ENCODE results near the gene RGS6. TPM values are rescaled to one million over a fixed set of nuclear protein-coding genes. Genes with fewer than 3 reads are reported as not detected.

RGS6 gene
- total and polyA plus RNA-seq, 2 of the 4 experiments (the other 2 are of a cell fraction), result not detected

DNA sequence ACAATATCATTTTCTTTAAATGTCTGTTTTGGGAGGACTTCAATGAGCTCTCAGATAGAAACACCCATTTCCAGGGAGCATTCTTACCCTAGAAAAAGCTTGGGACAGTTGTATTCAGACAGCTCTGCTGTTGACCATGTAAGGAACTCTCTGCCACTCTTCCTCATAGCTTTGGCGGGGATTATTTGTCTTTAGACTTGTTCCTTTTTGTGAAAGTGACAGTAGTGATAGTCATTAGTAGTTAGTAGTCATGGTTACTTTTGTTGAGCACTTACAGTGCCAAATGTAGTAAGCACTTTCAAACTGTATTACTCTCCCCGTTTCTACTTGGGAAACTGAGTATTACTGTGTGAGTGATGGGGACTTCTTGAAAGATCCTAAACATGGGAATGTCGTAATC, 167.3 kb downstream of the RGS6 start:
- Histone ChIP-seq H3K36me3 (ENCODE audit: control insufficient read depth, insufficient read depth, low read length) (no peaks in the 10 kb centered on the region), H3K9me1 (ENCODE audit: insufficient read depth, low read length) (no peaks in the 10 kb centered on the region), H2BK120ac (ENCODE audit: low read depth, low read length) (no peak overlapping the region), H2BK5ac (ENCODE audit: low read depth, low read length, poor library complexity, severe bottlenecking) (no peak overlapping the region), H3K79me1 (ENCODE audit: low read depth in 1 of 2, low read length in 2 of 2) (no peaks in the 10 kb centered on the region), H3K4me1 (ENCODE audit: control insufficient read depth, insufficient read depth, low read length) (no peaks in the 10 kb centered on the region), H3K56ac (ENCODE audit: extremely low read depth, insufficient read depth, low read length) (no peak overlapping the region), H2BK15ac (ENCODE audit: low read depth, low read length) (no peak overlapping the region), H2BK20ac (ENCODE audit: low read depth, low read length) (no peak overlapping the region), H4K8ac (ENCODE audit: low read depth in 2 of 2, low read length in 2 of 2) (no peak overlapping the region), H3K4me3 (ENCODE audit: insufficient read depth, low read depth, low read length) (no peak overlapping the region), H2AFZ (replicated peaks; ENCODE audit: low read length, poor library complexity) (no peak overlapping the region), H3K9ac (ENCODE audit: low read depth, low read length) (no peak overlapping the region), H2AK9ac (replicated peaks; ENCODE audit: low read depth, low read length, poor library complexity) (no peak overlapping the region), H3K27ac (ENCODE audit: insufficient read depth, low read length) (no peak overlapping the region), H3K27me3 (ENCODE audit: control insufficient read depth, insufficient read depth, low read length) (peaks cover 3% of the 10 kb centered on the region; the same call in 1 of the 2 replicates), H3K23ac (ENCODE audit: low read depth, low read length) (no peak overlapping the region), H3K4me2 (ENCODE audit: low read depth, low read length) (no peak overlapping the region), H3K18ac (ENCODE audit: low read depth, low read length) (no peak overlapping the region), H2AK5ac (ENCODE audit: low read depth, low read length) (no peak overlapping the region), H3K14ac (replicated peaks; ENCODE audit: low read depth, low read length) (no peak overlapping the region), H4K91ac (ENCODE audit: insufficient read depth, low read depth, low read length) (no peak overlapping the region), H3K4ac (ENCODE audit: low read depth, low read length) (no peak overlapping the region), H4K5ac (ENCODE audit: low read depth, low read length) (no peak overlapping the region), H4K20me1 (ENCODE audit: insufficient read depth, low read length) (no peaks in the 10 kb centered on the region), H3K9me3 (ENCODE audit: control insufficient read depth, insufficient read depth, low read length) (no peaks in the 10 kb centered on the region)
- WGBS, 2 experiments (ENCODE audit: extremely low coverage in 2 of 2, insufficient read length in 1 of 2), result 38% methylated on average over 1 of the region's 3 CpGs; no CpG with 5 or more reads in 1 of the 2 experiments
- no peak for DNase-seq
- in situ Hi-C loops (cut with MboI; ENCODE audit: low sequenced_read_pairs), result no loop called here
- no peak for TF ChIP-seq POLR2A (IDR thresholded peaks at IDR 0.05; ENCODE audit: low read depth, low read length)
- TF ChIP-seq NFE2L2 (IDR thresholded peaks at IDR 0.05; ENCODE audit: low read depth, low read length), result no peak
- no peak for TF ChIP-seq MAFK (IDR thresholded peaks at IDR 0.05; ENCODE audit: low read depth, low read length)
- no peak for TF ChIP-seq BHLHE40 (IDR thresholded peaks at IDR 0.05; ENCODE audit: low read depth, low read length)
- no peak for TF ChIP-seq CHD1 (IDR thresholded peaks at IDR 0.05; ENCODE audit: low read depth, low read length)
- TF ChIP-seq, protein P1, sequence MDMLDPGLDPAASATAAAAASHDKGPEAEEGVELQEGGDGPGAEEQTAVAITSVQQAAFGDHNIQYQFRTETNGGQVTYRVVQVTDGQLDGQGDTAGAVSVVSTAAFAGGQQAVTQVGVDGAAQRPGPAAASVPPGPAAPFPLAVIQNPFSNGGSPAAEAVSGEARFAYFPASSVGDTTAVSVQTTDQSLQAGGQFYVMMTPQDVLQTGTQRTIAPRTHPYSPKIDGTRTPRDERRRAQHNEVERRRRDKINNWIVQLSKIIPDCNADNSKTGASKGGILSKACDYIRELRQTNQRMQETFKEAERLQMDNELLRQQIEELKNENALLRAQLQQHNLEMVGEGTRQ (IDR thresholded peaks at IDR 0.05; ENCODE audit: low read depth, low read length), result no peak
- TF ChIP-seq, protein P2, sequence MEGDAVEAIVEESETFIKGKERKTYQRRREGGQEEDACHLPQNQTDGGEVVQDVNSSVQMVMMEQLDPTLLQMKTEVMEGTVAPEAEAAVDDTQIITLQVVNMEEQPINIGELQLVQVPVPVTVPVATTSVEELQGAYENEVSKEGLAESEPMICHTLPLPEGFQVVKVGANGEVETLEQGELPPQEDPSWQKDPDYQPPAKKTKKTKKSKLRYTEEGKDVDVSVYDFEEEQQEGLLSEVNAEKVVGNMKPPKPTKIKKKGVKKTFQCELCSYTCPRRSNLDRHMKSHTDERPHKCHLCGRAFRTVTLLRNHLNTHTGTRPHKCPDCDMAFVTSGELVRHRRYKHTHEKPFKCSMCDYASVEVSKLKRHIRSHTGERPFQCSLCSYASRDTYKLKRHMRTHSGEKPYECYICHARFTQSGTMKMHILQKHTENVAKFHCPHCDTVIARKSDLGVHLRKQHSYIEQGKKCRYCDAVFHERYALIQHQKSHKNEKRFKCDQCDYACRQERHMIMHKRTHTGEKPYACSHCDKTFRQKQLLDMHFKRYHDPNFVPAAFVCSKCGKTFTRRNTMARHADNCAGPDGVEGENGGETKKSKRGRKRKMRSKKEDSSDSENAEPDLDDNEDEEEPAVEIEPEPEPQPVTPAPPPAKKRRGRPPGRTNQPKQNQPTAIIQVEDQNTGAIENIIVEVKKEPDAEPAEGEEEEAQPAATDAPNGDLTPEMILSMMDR (conservative IDR thresholded peaks at IDR 0.05; ENCODE audit: low read depth, low read length), result no peak
- no peak for TF ChIP-seq FOS (IDR thresholded peaks at IDR 0.05; ENCODE audit: low read depth, low read length)
- TF ChIP-seq RCOR1 (IDR thresholded peaks at IDR 0.05; ENCODE audit: insufficient replicate concordance, low read length), result no peak
- no peak for TF ChIP-seq MAZ (IDR thresholded peaks at IDR 0.05; ENCODE audit: borderline replicate concordance, low read depth, low read length)
- TF ChIP-seq MXI1 (IDR thresholded peaks at IDR 0.05; ENCODE audit: borderline replicate concordance, low read depth, low read length), result no peak
- TF ChIP-seq RAD21 (IDR thresholded peaks at IDR 0.05; ENCODE audit: low read length), result no peak
- no peak for TF ChIP-seq SMC3 (IDR thresholded peaks at IDR 0.05; ENCODE audit: low read depth, low read length)
- TF ChIP-seq, protein P3, sequence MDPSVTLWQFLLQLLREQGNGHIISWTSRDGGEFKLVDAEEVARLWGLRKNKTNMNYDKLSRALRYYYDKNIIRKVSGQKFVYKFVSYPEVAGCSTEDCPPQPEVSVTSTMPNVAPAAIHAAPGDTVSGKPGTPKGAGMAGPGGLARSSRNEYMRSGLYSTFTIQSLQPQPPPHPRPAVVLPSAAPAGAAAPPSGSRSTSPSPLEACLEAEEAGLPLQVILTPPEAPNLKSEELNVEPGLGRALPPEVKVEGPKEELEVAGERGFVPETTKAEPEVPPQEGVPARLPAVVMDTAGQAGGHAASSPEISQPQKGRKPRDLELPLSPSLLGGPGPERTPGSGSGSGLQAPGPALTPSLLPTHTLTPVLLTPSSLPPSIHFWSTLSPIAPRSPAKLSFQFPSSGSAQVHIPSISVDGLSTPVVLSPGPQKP (IDR thresholded peaks at IDR 0.05; ENCODE audit: borderline replicate concordance, low read depth, low read length), result no peak
- TF ChIP-seq CEBPB (IDR thresholded peaks at IDR 0.05; ENCODE audit: low read depth, low read length), result no peak
- no peak for TF ChIP-seq RFX5 (IDR thresholded peaks at IDR 0.05; ENCODE audit: low read depth, low read length)
- dilution Hi-C loops (cut with HindIII; ENCODE audit: low sequenced_read_pairs, unreplicated experiment), result no loop called here
- ChIA-PET CTCF (no interaction called here), POLR2A (ENCODE audit: unreplicated experiment) (no interaction called here)
- intact Hi-C loops (cut with micrococcal nuclease), result no loop called here
- no TSS peak for BruUV-seq (replicated peaks)
- no peak for ATAC-seq (ENCODE audit: low read depth)
